WTC11 (cell line): ENCODE measurements around the gene GSN.

Experiments
- CTCF ChIP-seq: fragments of 200-600 bp; IDR thresholded peaks from 2 replicates; pipeline ENCODE4 v1.8.0; 2022; ENCODE audit warnings: antibody characterized with exemption
- E2F5 ChIP-seq: sonication (generic); formaldehyde crosslinking; IDR thresholded peaks from 2 replicates; pipeline ENCODE4 v1.8.1; 2022; ENCODE audit warnings: mild to moderate bottlenecking, moderate library complexity, missing genetic modification reagents
- KAT7 ChIP-seq: sonication (generic); formaldehyde crosslinking; IDR thresholded peaks from 2 replicates; pipeline ENCODE4 v1.8.1; 2023; ENCODE audit warnings: missing genetic modification reagents, mild to moderate bottlenecking, borderline replicate concordance
- NR2C2 ChIP-seq: sonication (generic); formaldehyde crosslinking; IDR thresholded peaks from 2 replicates; pipeline ENCODE4 v1.8.0; 2022; ENCODE audit warnings: mild to moderate bottlenecking, missing genetic modification reagents
- SMAD4 ChIP-seq: sonication (generic); formaldehyde crosslinking; IDR thresholded peaks from 2 replicates; pipeline ENCODE4 v1.8.0; 2022; ENCODE audit warnings: mild to moderate bottlenecking, missing genetic modification reagents
- TF ChIP-seq, protein P1 (sequence below): sonication (generic); formaldehyde crosslinking; IDR thresholded peaks from 2 replicates; pipeline ENCODE4 v1.8.1; 2023; ENCODE audit warnings: mild to moderate bottlenecking, missing genetic modification reagents
- TF ChIP-seq, protein P2 (sequence below): sonication (generic); formaldehyde crosslinking; IDR thresholded peaks from 2 replicates; pipeline ENCODE4 v1.8.1; 2022; ENCODE audit warnings: low read depth, mild to moderate bottlenecking, moderate library complexity, missing genetic modification reagents, borderline replicate concordance
- TF ChIP-seq, protein P3 (sequence below): sonication (generic); formaldehyde crosslinking; IDR thresholded peaks from 2 replicates; pipeline ENCODE4 v1.8.1; 2023; ENCODE audit warnings: mild to moderate bottlenecking, missing genetic modification reagents, borderline replicate concordance
- TF ChIP-seq, protein P4 (sequence below): sonication (generic); formaldehyde crosslinking; IDR thresholded peaks from 2 replicates; pipeline ENCODE4 v1.8.1; 2023; ENCODE audit warnings: mild to moderate bottlenecking, moderate library complexity, missing genetic modification reagents
- TF ChIP-seq, protein P5 (sequence below): sonication (generic); formaldehyde crosslinking; IDR thresholded peaks from 2 replicates; pipeline ENCODE4 v1.8.0; 2022; ENCODE audit warnings: missing genetic modification reagents

DNA sequence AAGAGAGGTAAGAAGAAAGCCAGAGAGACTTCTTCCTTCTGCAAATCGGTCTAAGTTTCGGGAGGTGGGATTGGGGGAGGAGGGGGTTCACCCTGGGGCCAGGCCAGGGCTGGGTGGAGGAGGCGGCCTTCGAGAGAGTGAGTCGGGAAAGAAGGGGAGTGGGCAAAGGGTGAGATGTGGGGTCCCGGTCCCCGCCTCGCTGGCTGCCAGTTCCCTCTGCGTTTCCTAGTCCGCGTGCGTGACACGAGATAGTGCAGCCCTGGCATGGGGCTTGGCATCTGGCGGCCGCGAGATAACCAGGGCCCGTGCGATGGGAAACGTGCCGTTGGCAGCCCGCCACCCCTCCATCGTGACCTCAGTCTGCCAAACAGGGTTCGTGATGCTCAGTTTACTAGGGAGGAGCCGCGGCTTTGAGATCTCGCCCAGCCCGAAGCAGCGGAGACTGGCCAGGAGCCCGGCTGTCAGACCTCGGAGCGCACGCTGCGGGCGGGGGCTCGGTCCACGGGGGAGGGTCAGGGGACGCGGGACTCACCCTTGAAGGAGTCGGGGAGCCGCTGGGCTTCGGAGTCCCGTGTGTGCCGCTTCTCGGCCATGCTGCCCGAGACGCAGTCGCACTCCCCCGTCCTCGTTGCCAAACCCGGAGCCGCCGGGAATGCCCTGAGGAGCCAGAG lies 101.8 kb downstream of the GSN start, which contains the start of gene STOM:
- TF ChIP-seq, protein P1, sequence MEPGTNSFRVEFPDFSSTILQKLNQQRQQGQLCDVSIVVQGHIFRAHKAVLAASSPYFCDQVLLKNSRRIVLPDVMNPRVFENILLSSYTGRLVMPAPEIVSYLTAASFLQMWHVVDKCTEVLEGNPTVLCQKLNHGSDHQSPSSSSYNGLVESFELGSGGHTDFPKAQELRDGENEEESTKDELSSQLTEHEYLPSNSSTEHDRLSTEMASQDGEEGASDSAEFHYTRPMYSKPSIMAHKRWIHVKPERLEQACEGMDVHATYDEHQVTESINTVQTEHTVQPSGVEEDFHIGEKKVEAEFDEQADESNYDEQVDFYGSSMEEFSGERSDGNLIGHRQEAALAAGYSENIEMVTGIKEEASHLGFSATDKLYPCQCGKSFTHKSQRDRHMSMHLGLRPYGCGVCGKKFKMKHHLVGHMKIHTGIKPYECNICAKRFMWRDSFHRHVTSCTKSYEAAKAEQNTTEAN, result peak; percentile 82
- no peak; the same call in 1 of the 2 replicates for TF ChIP-seq SMAD4 (CRISPR knock-in tag)
- TF ChIP-seq, protein P2, sequence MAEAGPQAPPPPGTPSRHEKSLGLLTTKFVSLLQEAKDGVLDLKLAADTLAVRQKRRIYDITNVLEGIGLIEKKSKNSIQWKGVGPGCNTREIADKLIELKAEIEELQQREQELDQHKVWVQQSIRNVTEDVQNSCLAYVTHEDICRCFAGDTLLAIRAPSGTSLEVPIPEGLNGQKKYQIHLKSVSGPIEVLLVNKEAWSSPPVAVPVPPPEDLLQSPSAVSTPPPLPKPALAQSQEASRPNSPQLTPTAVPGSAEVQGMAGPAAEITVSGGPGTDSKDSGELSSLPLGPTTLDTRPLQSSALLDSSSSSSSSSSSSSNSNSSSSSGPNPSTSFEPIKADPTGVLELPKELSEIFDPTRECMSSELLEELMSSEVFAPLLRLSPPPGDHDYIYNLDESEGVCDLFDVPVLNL (CRISPR knock-in tag), result no peak; the same call in 1 of the 2 replicates
- TF ChIP-seq CTCF, result no peak
- TF ChIP-seq, protein P3, sequence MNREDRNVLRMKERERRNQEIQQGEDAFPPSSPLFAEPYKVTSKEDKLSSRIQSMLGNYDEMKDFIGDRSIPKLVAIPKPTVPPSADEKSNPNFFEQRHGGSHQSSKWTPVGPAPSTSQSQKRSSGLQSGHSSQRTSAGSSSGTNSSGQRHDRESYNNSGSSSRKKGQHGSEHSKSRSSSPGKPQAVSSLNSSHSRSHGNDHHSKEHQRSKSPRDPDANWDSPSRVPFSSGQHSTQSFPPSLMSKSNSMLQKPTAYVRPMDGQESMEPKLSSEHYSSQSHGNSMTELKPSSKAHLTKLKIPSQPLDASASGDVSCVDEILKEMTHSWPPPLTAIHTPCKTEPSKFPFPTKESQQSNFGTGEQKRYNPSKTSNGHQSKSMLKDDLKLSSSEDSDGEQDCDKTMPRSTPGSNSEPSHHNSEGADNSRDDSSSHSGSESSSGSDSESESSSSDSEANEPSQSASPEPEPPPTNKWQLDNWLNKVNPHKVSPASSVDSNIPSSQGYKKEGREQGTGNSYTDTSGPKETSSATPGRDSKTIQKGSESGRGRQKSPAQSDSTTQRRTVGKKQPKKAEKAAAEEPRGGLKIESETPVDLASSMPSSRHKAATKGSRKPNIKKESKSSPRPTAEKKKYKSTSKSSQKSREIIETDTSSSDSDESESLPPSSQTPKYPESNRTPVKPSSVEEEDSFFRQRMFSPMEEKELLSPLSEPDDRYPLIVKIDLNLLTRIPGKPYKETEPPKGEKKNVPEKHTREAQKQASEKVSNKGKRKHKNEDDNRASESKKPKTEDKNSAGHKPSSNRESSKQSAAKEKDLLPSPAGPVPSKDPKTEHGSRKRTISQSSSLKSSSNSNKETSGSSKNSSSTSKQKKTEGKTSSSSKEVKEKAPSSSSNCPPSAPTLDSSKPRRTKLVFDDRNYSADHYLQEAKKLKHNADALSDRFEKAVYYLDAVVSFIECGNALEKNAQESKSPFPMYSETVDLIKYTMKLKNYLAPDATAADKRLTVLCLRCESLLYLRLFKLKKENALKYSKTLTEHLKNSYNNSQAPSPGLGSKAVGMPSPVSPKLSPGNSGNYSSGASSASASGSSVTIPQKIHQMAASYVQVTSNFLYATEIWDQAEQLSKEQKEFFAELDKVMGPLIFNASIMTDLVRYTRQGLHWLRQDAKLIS (CRISPR knock-in tag), result peak; percentile 57; the same call in 1 of the 2 replicates
- TF ChIP-seq, protein P4, sequence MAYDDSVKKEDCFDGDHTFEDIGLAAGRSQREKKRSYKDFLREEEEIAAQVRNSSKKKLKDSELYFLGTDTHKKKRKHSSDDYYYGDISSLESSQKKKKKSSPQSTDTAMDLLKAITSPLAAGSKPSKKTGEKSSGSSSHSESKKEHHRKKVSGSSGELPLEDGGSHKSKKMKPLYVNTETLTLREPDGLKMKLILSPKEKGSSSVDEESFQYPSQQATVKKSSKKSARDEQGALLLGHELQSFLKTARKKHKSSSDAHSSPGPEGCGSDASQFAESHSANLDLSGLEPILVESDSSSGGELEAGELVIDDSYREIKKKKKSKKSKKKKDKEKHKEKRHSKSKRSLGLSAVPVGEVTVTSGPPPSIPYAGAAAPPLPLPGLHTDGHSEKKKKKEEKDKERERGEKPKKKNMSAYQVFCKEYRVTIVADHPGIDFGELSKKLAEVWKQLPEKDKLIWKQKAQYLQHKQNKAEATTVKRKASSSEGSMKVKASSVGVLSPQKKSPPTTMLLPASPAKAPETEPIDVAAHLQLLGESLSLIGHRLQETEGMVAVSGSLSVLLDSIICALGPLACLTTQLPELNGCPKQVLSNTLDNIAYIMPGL (CRISPR knock-in tag), result no peak
- TF ChIP-seq KAT7 (CRISPR knock-in tag), result peak; percentile 77; the same call in 1 of the 2 replicates
- TF ChIP-seq, protein P5, sequence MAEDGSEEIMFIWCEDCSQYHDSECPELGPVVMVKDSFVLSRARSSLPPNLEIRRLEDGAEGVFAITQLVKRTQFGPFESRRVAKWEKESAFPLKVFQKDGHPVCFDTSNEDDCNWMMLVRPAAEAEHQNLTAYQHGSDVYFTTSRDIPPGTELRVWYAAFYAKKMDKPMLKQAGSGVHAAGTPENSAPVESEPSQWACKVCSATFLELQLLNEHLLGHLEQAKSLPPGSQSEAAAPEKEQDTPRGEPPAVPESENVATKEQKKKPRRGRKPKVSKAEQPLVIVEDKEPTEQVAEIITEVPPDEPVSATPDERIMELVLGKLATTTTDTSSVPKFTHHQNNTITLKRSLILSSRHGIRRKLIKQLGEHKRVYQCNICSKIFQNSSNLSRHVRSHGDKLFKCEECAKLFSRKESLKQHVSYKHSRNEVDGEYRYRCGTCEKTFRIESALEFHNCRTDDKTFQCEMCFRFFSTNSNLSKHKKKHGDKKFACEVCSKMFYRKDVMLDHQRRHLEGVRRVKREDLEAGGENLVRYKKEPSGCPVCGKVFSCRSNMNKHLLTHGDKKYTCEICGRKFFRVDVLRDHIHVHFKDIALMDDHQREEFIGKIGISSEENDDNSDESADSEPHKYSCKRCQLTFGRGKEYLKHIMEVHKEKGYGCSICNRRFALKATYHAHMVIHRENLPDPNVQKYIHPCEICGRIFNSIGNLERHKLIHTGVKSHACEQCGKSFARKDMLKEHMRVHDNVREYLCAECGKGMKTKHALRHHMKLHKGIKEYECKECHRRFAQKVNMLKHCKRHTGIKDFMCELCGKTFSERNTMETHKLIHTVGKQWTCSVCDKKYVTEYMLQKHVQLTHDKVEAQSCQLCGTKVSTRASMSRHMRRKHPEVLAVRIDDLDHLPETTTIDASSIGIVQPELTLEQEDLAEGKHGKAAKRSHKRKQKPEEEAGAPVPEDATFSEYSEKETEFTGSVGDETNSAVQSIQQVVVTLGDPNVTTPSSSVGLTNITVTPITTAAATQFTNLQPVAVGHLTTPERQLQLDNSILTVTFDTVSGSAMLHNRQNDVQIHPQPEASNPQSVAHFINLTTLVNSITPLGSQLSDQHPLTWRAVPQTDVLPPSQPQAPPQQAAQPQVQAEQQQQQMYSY (CRISPR knock-in tag), result peak; percentile 41; the same call in 1 of the 2 replicates
- peak; percentile 78 for TF ChIP-seq E2F5 (CRISPR knock-in tag)
- TF ChIP-seq NR2C2 (CRISPR knock-in tag), result peak; percentile 48; the same call in 1 of the 2 replicates
